Caco-2 (cell line): Measurements from ENCODE around the gene SNPH. TPM values are rescaled to one million over a fixed set of nuclear protein-coding genes. Genes with fewer than 3 reads are reported as not detected.

Experiments used
- BruUV-seq: library from RNA; stranded (reverse); fragments of 400-500 nt; replicated peaks from 2 replicates; lab custom pipeline; 2021; lab: Mats Ljungman, UMichigan
- CTCF ChIA-PET: fragments of 300-600 bp; sonication (Branson Sonifier 250); formaldehyde crosslinking; loops from one replicate; lab custom pipeline; 2022; ENCODE audit warnings: antibody characterized with exemption; lab: Charles Lee
- POLR2A ChIA-PET: fragments of 300-600 bp; sonication (Branson Sonifier 250); formaldehyde crosslinking; loops from one replicate; lab custom pipeline; 2022; ENCODE audit warnings: antibody characterized with exemption; lab: Charles Lee
- DNase-seq, 2 experiments: peaks; one replicate each; pipeline versions ENCODE4 v3.0.0 to v3.0.0-alpha.2; 2020 to 2022
- H3K27me3 ChIP-seq: replicated peaks from 2 replicates; pipeline ENCODE4 v1.6.0; 2011; ENCODE audit warnings: low read length; ENCODE audit not compliant: control insufficient read depth, insufficient read depth
- H3K36me3 ChIP-seq: 2 replicates; pipeline ENCODE4 v1.5.1; 2011; ENCODE audit warnings: low read length; ENCODE audit not compliant: control insufficient read depth, insufficient read depth
- H3K4me1 ChIP-seq: fragments of 250-450 bp; sonication (Bioruptor Pico); 2 replicates; pipeline ENCODE4 v1.5.1; 2020; ENCODE audit warnings: mild to moderate bottlenecking
- H3K4me3 ChIP-seq: 2 replicates; pipeline ENCODE4 v1.5.1; 2011; ENCODE audit warnings: low read depth, mild to moderate bottlenecking, control low read depth, low read length
- H3K9me3 ChIP-seq: fragments of 250-450 bp; sonication (Bioruptor Pico); 2 replicates; pipeline ENCODE4 v1.5.1; 2020; ENCODE audit warnings: mild to moderate bottlenecking, moderate library complexity
- H3K27ac Mint-ChIP-seq: one replicate; pipeline ENCODE4 v1.8.0; 2022; ENCODE audit warnings: mixed read lengths; ENCODE audit not compliant: unreplicated experiment
- H3K27me3 Mint-ChIP-seq: one replicate; pipeline ENCODE4 v1.8.0; 2022; ENCODE audit warnings: mixed read lengths; ENCODE audit not compliant: insufficient read depth, unreplicated experiment
- H3K36me3 Mint-ChIP-seq: one replicate; pipeline ENCODE4 v1.8.0; 2022; ENCODE audit warnings: mild to moderate bottlenecking, mixed read lengths; ENCODE audit not compliant: insufficient read depth, unreplicated experiment
- H3K4me1 Mint-ChIP-seq: one replicate; pipeline ENCODE4 v1.8.0; 2022; ENCODE audit warnings: low read depth, mixed read lengths; ENCODE audit not compliant: unreplicated experiment
- H3K4me3 Mint-ChIP-seq: one replicate; pipeline ENCODE4 v1.8.0; 2022; ENCODE audit warnings: mild to moderate bottlenecking, moderate library complexity, mixed read lengths; ENCODE audit not compliant: unreplicated experiment
- H3K9me3 Mint-ChIP-seq: one replicate; pipeline ENCODE4 v1.8.0; 2022; ENCODE audit warnings: mixed read lengths; ENCODE audit not compliant: unreplicated experiment
- intact Hi-C: fragments of 100-400 bp; cut with micrococcal nuclease; formaldehyde crosslinking; loops from one replicate; pipeline ENCODE4 v1.10.0; 2022; ENCODE audit not compliant: unreplicated experiment
- total RNA-seq: library from RNA; stranded (reverse); gene quantifications from 2 replicates; pipeline ENCODE4 v1.2.3, GENCODE V29; 2022
- TF ChIP-seq, protein P1 (sequence below), 2 experiments: fragments of 200-600 bp in 1 of 2; IDR thresholded peaks; 1 replicate in 1 of 2; 2 replicates in 1 of 2; pipeline versions ENCODE4 v1.5.1 to v1.8.0; 2011 to 2022; ENCODE audit warnings: antibody characterized with exemption in 1 of 2, control low read depth in 1 of 2, inconsistent platforms in 1 of 2, low read depth in 1 of 2, low read length in 1 of 2, mild to moderate bottlenecking in 1 of 2, moderate library complexity in 1 of 2; ENCODE audit not compliant: insufficient read depth in 1 of 2, severe bottlenecking in 1 of 2, unreplicated experiment in 1 of 2

The SNPH gene
- total RNA-seq, 1 experiment from 2014 or later = 0.36 TPM

DNA sequence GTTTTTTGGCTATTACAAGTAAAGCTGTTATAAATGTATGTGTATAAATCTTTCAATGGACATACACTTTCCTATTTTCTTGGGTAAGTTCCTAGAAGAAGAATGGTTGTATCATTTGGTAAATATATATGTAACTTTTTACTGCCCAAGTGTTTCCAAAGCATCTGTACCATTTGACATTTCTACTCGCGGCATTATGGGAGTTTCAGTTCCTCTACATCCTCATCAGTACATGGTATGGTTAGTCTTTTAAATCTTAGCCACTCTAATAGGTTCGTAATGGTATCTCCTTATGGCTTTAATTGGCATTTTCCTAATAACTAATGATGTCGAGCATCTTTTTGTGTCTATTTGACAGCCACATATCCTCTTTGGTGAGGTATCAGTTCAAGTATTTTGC lies 12.9 kb downstream of the SNPH start:
- no peak for DNase-seq
- Histone ChIP-seq H3K36me3 (no peaks in the 10 kb centered on the region), H3K27me3 (no peaks in the 10 kb centered on the region), H3K4me3 (no peak overlapping the region), H3K4me1 (no peaks in the 10 kb centered on the region), H3K9me3 (no peaks in the 10 kb centered on the region)
- no peaks in the 10 kb centered on the region for H3K4me1 Mint-ChIP-seq
- POLR2A ChIA-PET = no interaction called here
- no peaks in the 10 kb centered on the region for H3K9me3 Mint-ChIP-seq
- TF ChIP-seq, protein P1, sequence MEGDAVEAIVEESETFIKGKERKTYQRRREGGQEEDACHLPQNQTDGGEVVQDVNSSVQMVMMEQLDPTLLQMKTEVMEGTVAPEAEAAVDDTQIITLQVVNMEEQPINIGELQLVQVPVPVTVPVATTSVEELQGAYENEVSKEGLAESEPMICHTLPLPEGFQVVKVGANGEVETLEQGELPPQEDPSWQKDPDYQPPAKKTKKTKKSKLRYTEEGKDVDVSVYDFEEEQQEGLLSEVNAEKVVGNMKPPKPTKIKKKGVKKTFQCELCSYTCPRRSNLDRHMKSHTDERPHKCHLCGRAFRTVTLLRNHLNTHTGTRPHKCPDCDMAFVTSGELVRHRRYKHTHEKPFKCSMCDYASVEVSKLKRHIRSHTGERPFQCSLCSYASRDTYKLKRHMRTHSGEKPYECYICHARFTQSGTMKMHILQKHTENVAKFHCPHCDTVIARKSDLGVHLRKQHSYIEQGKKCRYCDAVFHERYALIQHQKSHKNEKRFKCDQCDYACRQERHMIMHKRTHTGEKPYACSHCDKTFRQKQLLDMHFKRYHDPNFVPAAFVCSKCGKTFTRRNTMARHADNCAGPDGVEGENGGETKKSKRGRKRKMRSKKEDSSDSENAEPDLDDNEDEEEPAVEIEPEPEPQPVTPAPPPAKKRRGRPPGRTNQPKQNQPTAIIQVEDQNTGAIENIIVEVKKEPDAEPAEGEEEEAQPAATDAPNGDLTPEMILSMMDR (IDR thresholded peaks at IDR 0.05; ENCODE audit: insufficient read depth in 1 of 2, low read depth in 1 of 2, low read length in 1 of 2, severe bottlenecking in 1 of 2, unreplicated experiment in 1 of 2) = no peak
- H3K4me3 Mint-ChIP-seq = no peak overlapping the region
- H3K27ac Mint-ChIP-seq = no peak overlapping the region
- CTCF ChIA-PET = no interaction called here
- H3K36me3 Mint-ChIP-seq = no peaks in the 10 kb centered on the region
- intact Hi-C loops = no loop called here
- BruUV-seq = no TSS peak
- H3K27me3 Mint-ChIP-seq = peaks cover 3% of the 10 kb centered on the region

DNA sequence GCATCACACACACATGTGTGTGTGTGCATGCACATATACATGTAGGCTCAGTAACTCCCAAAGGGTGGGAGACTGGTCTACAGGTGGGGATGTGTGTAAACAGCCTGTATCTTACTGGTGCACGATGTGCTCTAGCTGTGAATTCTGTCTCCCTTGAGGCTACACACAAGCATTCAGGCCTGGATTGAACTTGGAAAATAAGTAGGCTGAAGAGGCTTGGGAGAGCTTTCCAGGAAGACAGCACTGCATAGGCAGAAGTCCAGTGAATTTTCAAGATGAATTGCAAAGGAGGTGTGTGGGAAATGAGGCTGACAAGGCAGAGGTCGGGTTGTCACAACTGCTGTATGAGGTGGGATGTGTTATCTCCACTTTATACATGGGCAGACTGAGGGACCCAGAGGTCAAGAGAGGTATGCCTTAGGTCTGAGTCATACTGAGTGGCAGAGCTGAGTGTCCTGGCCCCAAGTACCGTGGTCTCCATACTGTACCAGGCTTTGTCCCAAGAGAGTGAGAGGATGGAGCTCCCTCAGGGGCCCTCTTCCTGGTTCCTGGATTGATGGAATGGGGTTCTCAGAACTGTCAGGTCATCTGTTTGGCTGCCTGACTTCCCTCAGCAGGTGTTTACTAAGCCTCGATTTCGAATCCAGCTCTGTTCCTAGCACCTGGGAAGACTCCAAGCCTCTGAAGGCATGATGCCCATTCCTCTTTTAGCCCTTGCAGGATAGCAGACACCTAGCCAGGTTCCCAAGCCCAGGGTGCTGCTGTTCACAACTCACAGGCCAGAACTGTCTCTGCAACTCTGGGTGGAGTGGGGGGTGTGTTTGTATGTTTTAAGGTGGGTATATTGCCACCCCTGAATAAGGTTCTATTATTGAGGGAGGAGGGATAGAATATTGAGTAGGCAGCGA lies 14.4 kb downstream of the SNPH start:
- intact Hi-C loops = no loop called here
- H3K27me3 ChIP-seq = no peaks in the 10 kb centered on the region
- POLR2A ChIA-PET = no interaction called here
- H3K4me1 ChIP-seq = no peaks in the 10 kb centered on the region
- H3K4me3 ChIP-seq = no peak overlapping the region
- no peaks in the 10 kb centered on the region for H3K9me3 ChIP-seq
- Mint-ChIP-seq H3K36me3 (no peaks in the 10 kb centered on the region), H3K27ac (no peak overlapping the region), H3K27me3 (peaks cover 7% of the 10 kb centered on the region), H3K9me3 (no peaks in the 10 kb centered on the region), H3K4me3 (no peak overlapping the region), H3K4me1 (no peaks in the 10 kb centered on the region)
- CTCF ChIA-PET = no interaction called here
- TF ChIP-seq, protein P1 (IDR thresholded peaks at IDR 0.05; ENCODE audit: insufficient read depth in 1 of 2, low read depth in 1 of 2, low read length in 1 of 2, severe bottlenecking in 1 of 2, unreplicated experiment in 1 of 2) = no peak
- BruUV-seq = no TSS peak
- DNase-seq = no peak
- no peaks in the 10 kb centered on the region for H3K36me3 ChIP-seq

DNA sequence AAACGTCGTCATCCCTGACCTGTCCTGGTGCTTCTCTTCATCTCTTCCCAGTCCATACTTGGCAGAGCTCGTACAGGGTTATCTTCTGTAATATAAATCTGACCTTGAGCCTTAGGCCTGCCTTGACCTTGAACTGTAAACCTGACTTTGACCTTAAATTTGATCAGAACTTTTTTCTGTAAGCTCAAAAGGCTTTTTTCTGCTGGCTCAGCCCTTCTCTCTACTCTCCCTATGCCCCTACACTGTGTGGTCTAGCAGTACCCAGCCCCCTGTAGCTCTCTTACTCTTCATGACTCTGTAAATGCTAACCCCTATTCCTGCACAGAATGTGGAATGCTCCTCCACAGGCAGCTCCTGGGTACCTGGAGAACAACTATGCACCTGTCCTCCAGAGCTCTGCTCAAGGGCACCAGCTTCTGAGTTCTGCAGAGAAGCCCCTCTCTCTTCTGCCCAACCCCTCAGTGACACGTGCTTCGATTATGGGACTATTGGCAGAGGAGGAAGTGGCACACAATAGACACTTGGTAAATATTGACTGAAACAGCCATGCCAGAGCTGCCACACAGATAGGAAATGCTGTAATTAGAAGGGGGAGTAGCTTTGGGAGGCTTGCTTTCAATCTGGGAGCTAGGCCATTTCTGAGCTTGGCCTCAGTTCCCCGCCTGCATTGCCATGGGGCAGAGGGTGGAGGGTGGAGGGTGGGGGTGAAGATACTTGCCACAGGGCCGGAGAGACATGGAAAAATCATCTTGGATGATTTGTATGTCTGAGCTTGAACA lies 15.4 kb downstream of the SNPH start:
- TF ChIP-seq, protein P1 (IDR thresholded peaks at IDR 0.05; ENCODE audit: insufficient read depth in 1 of 2, low read depth in 1 of 2, low read length in 1 of 2, severe bottlenecking in 1 of 2, unreplicated experiment in 1 of 2) = no peak
- H3K27me3 Mint-ChIP-seq = peaks cover 7% of the 10 kb centered on the region
- no peak overlapping the region for H3K4me3 Mint-ChIP-seq
- H3K36me3 ChIP-seq = no peaks in the 10 kb centered on the region
- BruUV-seq = no TSS peak
- CTCF ChIA-PET = no interaction called here
- POLR2A ChIA-PET = no interaction called here
- DNase-seq = no peak
- no peak overlapping the region for H3K27ac Mint-ChIP-seq
- no peaks in the 10 kb centered on the region for H3K9me3 ChIP-seq
- H3K27me3 ChIP-seq = no peaks in the 10 kb centered on the region
- no peak overlapping the region for H3K4me3 ChIP-seq
- H3K9me3 Mint-ChIP-seq = no peaks in the 10 kb centered on the region
- intact Hi-C loops = no loop called here
- H3K4me1 Mint-ChIP-seq = no peaks in the 10 kb centered on the region
- no peaks in the 10 kb centered on the region for H3K36me3 Mint-ChIP-seq
- H3K4me1 ChIP-seq = no peaks in the 10 kb centered on the region
